ENCODE data around the gene AVEN.

GRCh38 chr15:33985287-33985686 is 53.7 kb downstream of the AVEN start:
- TF ChIP-seq CTCF (IDR thresholded peaks at IDR 0.05) (no peak), POLR2A (IDR thresholded peaks at IDR 0.05) (no peak)

All from breast epithelium (tissue), 3 donors.